Sciatic nerve (tissue), 2 donors: ENCODE results near the gene BLOC1S5. TPM values are rescaled to one million over a fixed set of nuclear protein-coding genes. Genes with fewer than 3 reads are reported as not detected.
"Not testable (repeated sequence)": the region's sequence is repeated elsewhere in the genome, so short reads cannot be mapped to it uniquely, and the experiment has no call there.

ENCODE experiments used
- ATAC-seq: fragments of 200-7000 bp; cut with Tn5 transposase; one replicate; pipeline ENCODE4 v1.9.1; 2020; ENCODE audit warnings: mild to moderate bottlenecking, moderate library complexity
- DNase-seq: peaks from one replicate; pipeline ENCODE4 v3.0.0-alpha.2; 2020; ENCODE audit warnings: low spot score
- intact Hi-C: fragments of 100-400 bp; cut with DNase I; formaldehyde crosslinking; loops from one replicate; pipeline ENCODE4 v1.14.2; 2022
- total RNA-seq: library from RNA; stranded (reverse); fragmentation: NEBNext Ultra II Directional; extraction: Animal tissue kit (Norgen Biotek cat#: 25700); gene quantifications from one replicate; pipeline ENCODE4 v1.2.1, GENCODE V29; 2021
- donor health status: DM: no; HTN: no; CAD: no.
- donor health status: DM: no; HTN: no; CAD: no.

BLOC1S5 gene
- total RNA-seq, 1 donor from 2014 or later, result 17.8 TPM

GRCh38 chr6:8005136-8005535, 59.1 kb downstream of the BLOC1S5 start:
- intact Hi-C loops, result no loop called here
- DNase-seq (no peak), ATAC-seq (no peak)

- DNase-seq (no peak), ATAC-seq (no peak)
- intact Hi-C loops, result no loop called here
These were observed 63.6 kb downstream of the BLOC1S5 start for GRCh38 chr6:8000636-8001035.

GRCh38 chr6:8000188-8000596, 64.0 kb downstream of the BLOC1S5 start:
- intact Hi-C loops, result no loop called here
- ATAC-seq (no peak), DNase-seq (no peak)

GRCh38 chr6:7999201-7999600, 65.0 kb downstream of the BLOC1S5 start:
- DNase-seq (no peak), ATAC-seq (no peak)
- intact Hi-C loops, result no loop called here

- DNase-seq (no peak), ATAC-seq (no peak)
- intact Hi-C loops, result no loop called here
These were observed 66.0 kb downstream of the BLOC1S5 start for GRCh38 chr6:7998103-7998725.

- DNase-seq (no peak), ATAC-seq (no peak)
- intact Hi-C loops, result no loop called here
These were observed 66.9 kb downstream of the BLOC1S5 start for GRCh38 chr6:7997286-7997685.

GRCh38 chr6:7996538-7997111, 67.6 kb downstream of the BLOC1S5 start:
- intact Hi-C loops, result no loop called here
- no peak for ATAC-seq
- no peak for DNase-seq

- intact Hi-C loops, result no loop called here
- ATAC-seq (no peak), DNase-seq (no peak)
These were observed 70.2 kb downstream of the BLOC1S5 start for GRCh38 chr6:7993952-7994351.

- no peak for ATAC-seq
- intact Hi-C loops, result no loop called here
- no peak for DNase-seq
These were observed 70.8 kb downstream of the BLOC1S5 start for GRCh38 chr6:7993399-7993798.

GRCh38 chr6:7992002-7992815, 72.0 kb downstream of the BLOC1S5 start:
- no peak for DNase-seq
- intact Hi-C loops, result no loop called here
- ATAC-seq, result peak; percentile 75

- intact Hi-C loops, result no loop called here
- DNase-seq (no peak), ATAC-seq (no peak)
These were observed 72.7 kb downstream of the BLOC1S5 start for GRCh38 chr6:7991536-7991935.

GRCh38 chr6:7986219-7986618, 78.0 kb downstream of the BLOC1S5 start:
- intact Hi-C loops, result no loop called here
- DNase-seq (no peak), ATAC-seq (no peak)

- DNase-seq, intact Hi-C loops, ATAC-seq: not testable (repeated sequence)
These were observed 80.2 kb downstream of the BLOC1S5 start for GRCh38 chr6:7983967-7984366.

GRCh38 chr6:7979831-7980230, 84.4 kb downstream of the BLOC1S5 start:
- intact Hi-C loops, result no loop called here
- DNase-seq (no peak), ATAC-seq (no peak)

GRCh38 chr6:7978736-7979135, 85.5 kb downstream of the BLOC1S5 start:
- intact Hi-C loops, result no loop called here
- ATAC-seq (no peak), DNase-seq (no peak)

- DNase-seq (no peak), ATAC-seq (no peak)
- intact Hi-C loops, result no loop called here
These were observed 87.6 kb downstream of the BLOC1S5 start for GRCh38 chr6:7976485-7977056.

GRCh38 chr6:7975764-7976146, 88.4 kb downstream of the BLOC1S5 start:
- intact Hi-C loops, result no loop called here
- DNase-seq (no peak), ATAC-seq (peak; percentile 40)

GRCh38 chr6:7974938-7975763, 89.0 kb downstream of the BLOC1S5 start:
- intact Hi-C loops, result no loop called here
- ATAC-seq, result peak; percentile 92
- no peak for DNase-seq

- DNase-seq, result no peak
- ATAC-seq, result no peak
- intact Hi-C loops, result no loop called here
These were observed 89.6 kb downstream of the BLOC1S5 start for GRCh38 chr6:7974565-7974937.
